ENCODE measurements around the gene SLX4IP. TPM values are rescaled to one million over a fixed set of nuclear protein-coding genes. Genes with fewer than 3 reads are reported as not detected.

Gene SLX4IP
- total RNA-seq, 1 donor from 2014 or later: 3.0 TPM

DNA sequence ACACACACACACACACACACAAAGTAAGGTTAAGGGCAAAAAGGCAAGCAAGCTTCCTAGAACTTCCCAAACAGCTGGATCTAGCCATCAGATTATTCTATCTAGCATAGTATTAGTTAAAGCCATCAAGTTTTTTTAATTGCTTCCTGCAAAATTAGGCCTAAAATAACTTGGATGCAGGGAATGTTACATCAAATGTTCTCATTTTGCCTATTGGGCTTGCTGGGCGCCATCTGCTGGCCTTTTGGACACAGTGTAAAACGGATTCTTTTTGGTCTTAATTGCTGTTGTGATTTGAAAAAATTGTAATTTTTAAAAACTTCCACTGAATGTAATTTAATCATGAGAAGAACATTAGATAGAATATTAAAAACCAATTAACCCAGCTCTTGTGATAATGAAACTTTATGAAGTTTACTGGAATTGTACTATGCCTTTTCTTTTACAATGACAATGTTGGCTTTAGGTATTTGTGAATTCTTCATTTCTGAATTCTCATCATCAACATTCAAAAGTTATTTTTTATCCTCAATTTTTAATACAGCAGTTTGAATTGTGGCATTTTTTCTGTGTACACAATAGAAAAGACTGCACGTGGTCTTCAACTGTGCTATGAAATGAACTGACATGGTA, 7.9 kb upstream of the SLX4IP start:
- DNase-seq (ENCODE audit: low spot score): peak; percentile 52
- ATAC-seq: peak; percentile 70

DNA sequence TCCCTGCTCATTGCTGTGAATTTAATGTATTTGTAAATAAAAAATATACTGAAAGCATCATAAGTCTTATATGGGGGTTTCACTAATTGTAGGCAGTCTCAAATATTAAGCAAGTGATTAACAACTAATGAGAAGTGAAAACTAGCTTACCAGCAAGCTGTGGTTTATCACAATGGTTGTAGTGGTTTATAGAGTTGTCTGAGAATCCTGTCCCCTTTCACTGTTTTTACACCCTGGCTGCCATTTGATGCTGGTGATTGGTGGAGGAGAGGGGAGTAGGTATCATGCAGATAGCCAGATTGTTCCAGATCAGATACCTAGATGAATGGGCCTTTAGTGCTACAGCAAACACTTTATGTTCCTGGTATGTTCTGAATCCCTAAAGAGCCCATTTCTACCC, 7.1 kb upstream of the SLX4IP start:
- DNase-seq (ENCODE audit: low spot score): no peak
- ATAC-seq: no peak

DNA sequence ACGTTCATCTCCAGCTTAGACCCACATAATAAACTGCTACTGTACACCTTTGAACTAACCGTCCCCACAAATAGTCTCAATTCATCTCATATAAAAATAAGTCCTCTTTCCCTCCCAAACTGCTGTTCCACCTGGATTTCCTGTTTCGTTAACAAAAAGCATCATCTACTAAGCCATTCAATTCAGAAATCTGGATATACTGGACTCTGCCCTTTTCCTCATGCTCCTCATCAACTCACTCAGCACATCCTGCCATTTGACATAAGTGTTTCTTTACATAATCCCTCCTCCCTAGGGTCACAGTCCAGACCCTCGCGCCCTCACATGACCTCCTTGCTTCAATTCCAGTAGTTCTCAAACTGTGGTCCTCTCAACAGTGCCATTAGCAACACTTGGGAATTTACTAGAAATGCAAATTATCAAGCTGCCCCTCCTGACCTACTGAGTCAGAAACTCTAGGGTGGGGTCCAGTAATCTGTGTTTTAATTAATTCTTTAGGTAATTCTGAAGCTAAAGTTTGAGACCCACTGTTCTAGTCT, 5.6 kb upstream of the SLX4IP start:
- ATAC-seq (no peak), DNase-seq (ENCODE audit: low spot score) (no peak)

DNA sequence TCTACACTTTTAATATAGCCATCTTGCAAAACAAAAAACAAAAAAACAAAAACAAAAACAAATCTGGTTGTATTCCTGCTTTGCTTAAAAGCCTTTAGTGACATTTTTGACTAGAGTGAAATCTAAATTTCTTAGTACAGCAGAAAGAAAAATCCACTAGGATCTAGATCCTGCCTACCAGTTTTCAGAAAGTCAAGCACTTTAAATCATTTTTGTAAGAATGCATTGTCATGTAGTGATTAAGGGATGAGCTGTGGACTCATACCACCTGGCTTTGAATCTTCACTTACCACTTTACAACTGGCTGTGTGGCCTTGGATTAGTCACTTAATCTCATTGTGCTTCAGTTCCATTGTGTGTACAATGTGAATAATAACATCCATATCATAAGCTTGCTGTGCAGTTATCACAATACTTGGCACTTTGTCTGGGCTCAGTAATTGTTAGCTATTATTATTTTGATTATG, 5.1 kb upstream of the SLX4IP start:
- ATAC-seq (no peak), DNase-seq (ENCODE audit: low spot score) (no peak)

DNA sequence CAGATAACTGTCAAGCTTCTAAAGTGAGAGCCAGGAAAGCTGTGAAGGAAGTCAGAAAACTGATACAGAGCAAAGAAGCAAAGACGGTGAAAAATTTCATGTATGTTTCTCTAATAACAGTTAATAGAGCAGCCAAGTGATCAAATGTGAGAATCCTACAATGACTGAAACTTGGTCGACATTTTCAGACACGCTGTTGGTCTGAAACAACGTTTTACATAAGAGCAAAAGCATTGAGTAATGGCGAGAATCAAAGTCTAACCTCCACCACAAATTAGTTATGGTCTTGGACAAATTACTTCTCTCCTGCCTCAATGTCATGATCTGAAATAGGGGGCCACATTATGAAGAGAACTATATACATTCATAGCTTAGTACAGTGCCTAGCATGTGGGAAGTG, 4.4 kb upstream of the SLX4IP start:
- DNase-seq (ENCODE audit: low spot score): no peak
- ATAC-seq: no peak

DNA sequence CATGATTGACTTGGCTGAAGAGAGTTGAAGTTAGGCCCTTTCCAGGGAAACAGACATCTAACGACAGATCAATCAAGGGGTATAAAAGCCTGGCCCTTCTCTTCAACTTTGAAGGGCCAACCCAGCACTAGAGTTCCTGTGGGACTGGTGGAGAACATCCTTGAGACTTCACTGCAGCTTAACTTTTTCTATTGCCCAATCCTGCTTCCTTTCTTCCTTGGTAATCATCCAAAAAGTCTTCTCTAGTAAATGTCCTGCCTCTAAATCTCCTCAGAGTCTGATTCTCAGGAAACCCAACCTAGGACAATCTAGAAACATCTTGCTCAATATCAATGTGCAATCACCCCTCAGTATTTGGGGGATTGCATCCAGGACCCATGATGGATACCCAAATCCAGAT, 3.0 kb upstream of the SLX4IP start:
- DNase-seq (ENCODE audit: low spot score): no peak
- no peak for ATAC-seq

DNA sequence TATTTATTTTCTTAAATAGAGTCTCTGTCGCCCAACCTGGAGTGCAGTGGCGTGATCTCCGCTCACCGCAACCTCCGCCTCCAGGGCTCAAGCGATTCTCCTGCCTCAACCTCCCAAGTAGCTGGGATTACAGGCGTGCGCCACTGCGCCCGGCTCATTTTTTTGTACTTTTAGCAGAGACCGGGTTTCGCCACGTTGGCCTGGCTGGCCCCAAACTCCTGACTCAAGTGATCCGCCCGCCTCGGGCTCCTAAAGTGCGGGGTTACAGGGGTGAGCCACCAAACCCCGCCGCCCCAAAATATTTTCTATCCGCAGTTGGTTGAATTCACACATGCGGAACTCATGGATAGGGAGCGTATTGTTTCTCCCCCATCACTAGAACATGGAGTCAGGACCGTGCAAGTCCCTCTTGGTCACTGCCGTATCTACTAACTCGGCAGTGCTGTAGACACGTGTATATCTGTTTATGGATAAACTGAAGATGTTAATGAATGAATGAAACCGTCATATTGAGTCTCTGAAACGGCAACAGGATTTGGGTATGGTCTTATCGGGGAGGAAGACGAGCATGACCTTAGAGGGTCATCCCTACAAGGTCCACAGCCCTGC, 2.0 kb upstream of the SLX4IP start:
- ATAC-seq: no peak
- no peak for DNase-seq (ENCODE audit: low spot score)

DNA sequence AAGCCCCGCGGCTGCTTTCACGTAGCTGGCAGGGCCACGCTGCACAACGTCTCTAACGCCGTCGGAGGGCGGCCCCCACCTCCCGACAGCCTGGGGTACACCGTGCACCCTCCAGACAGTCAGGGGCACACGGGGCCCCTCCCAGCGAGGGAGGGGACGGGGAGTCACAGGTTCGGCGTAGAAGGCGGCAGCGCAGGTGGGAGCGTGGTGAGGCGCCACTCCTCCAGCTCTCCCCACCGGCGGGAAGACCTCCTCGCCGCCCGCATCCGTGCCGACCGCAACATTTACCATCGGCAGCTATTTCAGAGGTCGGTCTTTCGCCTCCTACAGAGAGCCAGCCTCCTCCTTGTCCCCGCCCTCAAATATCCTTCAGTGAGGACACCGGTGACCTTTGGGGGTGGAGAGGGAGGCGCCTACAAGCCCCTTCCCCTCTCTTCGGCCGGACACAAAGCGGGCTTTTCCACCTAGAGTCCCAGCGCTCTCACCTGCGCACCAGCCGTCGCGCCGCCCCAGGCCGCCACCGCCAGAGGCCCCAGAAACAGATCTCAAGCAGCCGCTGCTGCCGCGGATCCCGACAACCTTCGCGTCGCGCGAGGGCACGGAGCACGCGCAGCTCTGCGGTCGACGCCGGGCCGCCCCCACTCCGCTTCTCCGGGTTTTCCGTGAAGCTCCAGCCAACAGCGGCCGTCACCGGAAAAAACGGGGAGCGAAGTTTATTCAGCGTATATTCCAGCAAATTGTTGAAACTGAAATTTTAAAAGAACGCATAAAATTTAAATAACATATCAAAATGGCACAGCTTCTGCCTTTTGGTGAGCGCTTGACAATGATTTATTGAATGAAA, 1.3 kb upstream of the SLX4IP start, which contains the start of gene MKKS:
Gene MKKS (minus strand): TSS at position 600 of the 844 bp plus-strand sequence. CDS start 20,708 bp downstream, outside the sequence.
- ATAC-seq (peak; percentile 81), DNase-seq (ENCODE audit: low spot score) (peak; percentile 92)

DNA sequence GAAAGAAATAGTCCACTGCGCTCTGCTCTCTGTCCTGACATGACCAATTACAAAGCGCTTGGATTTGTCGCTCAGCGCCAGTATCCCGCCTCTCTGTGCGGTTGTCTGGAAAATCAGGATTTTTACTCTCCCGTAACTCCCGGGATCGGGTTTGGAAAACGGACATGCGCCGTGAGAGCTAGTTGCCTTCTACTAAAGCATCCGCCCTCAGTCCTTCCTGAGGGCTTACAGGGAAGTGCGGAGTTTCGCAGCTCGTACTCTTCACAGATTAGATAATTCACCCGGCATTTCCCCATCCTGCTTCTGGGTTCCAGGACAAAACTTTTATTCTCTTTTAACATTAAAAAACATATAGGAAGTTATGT, 656 bp upstream of the SLX4IP start:
- peak; percentile 80 for ATAC-seq
- peak; percentile 96 for DNase-seq (ENCODE audit: low spot score)

DNA sequence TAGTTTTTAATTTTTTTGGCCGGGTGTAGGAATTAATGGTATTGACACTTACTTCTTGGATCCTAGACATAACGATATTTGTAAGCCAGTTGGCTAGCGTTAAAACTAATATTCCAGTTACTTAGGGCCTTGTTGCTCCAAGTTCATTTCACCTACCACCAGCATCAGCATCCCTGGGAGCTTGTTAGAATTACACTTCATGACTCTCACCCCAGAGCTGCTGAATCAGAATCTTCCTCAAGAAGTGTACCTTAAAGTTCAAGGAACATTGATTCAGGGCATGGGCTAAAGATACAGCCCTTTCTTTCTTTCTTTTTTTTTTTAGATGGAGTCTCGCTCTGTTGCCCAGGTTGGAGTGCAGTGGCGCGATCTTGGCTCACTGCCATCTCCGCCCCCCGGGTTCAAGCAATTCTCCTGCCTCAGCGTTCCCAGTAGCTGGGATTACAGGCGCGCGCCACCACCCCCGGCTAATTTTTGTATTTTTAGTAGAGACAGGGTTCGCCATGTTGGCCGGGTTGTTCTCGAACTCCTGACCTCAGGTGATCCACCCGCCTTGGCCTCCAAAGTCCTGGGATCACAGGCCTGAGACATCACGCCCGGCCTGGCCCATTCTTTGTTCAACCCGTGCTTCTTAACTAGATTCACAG, 1.1 kb downstream of the SLX4IP start:
- DNase-seq (ENCODE audit: low spot score) (no peak), ATAC-seq (no peak)

DNA sequence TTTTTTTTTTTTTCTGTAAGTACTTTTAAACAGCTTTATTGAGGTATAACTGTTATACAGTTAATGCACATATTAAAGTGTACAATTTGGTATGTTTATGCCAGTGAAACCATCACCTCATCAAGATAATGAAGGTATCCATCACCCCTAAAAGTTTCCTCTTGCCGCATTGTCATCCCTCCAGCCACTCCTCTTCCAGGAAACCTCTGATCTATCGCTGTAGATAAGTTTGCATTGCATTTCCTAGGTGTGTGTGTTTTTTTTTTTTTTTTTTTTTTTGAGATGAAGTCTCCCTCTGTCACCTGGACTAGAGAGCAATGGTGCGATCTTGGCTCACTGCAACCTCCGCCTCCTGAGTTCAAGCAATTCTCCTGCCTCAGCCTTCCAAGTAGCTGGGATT, 3.1 kb downstream of the SLX4IP start:
- ATAC-seq (no peak), DNase-seq (ENCODE audit: low spot score) (no peak)

DNA sequence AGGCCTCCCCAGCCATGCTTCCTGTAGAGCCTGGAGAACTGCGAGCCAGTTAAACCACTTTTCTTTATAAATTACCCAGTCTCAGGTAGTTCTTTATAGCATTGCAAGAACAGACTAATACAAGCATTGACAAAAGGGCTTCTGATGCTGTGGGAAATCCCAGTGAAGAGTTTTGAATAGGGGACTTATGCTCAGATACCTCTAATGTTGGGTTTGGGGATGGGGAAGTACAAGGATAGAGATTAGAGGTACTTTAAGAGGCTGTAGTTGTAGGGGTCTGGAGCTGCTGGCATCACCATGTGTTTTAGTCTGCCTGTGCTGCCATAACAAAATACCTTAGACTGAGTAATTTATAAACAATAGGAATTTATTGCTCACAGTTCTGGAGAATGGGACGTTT, 8.8 kb downstream of the SLX4IP start:
- ATAC-seq (no peak), DNase-seq (ENCODE audit: low spot score) (no peak)

DNA sequence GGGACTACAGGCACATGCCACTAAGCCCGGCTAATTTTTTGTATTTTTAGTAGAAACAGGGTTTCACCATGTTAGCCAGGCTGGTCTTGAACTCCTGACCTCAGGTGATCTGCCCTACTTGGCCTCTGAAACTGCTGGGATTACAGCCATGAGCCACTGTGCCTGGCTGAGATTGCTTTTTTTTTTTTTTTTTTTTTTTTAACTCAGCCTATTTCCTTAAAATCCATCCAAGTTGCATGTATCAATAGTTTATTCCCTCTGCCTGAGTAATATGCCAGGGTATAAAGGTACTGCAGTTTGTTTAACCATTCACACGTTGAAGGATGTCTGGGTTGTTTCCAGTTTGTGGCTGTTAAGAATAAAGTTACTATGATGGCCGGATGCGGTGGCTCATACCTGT, 10.7 kb downstream of the SLX4IP start:
- ATAC-seq: peak; percentile 70
- no peak for DNase-seq (ENCODE audit: low spot score)

DNA sequence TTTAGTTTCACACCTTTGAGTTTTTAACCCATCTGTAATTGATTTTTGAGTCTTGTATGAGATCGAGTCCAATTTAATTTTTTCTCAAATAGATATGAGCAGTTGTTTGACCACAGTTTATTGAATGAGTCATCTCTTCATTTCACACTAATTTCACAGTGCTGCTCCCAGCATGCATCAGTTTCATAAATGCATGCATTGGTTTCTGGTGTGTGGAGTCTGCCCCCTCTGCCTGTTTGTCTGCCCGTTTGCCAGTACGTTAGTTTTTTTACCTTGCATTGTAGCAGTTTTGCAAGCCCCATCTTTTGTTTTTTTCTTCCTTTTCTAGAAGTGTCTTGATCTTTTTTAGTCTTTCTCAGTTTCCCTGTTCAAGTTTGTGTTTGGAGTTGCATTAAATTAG, 11.9 kb downstream of the SLX4IP start:
- ATAC-seq (no peak), DNase-seq (ENCODE audit: low spot score) (no peak)

DNA sequence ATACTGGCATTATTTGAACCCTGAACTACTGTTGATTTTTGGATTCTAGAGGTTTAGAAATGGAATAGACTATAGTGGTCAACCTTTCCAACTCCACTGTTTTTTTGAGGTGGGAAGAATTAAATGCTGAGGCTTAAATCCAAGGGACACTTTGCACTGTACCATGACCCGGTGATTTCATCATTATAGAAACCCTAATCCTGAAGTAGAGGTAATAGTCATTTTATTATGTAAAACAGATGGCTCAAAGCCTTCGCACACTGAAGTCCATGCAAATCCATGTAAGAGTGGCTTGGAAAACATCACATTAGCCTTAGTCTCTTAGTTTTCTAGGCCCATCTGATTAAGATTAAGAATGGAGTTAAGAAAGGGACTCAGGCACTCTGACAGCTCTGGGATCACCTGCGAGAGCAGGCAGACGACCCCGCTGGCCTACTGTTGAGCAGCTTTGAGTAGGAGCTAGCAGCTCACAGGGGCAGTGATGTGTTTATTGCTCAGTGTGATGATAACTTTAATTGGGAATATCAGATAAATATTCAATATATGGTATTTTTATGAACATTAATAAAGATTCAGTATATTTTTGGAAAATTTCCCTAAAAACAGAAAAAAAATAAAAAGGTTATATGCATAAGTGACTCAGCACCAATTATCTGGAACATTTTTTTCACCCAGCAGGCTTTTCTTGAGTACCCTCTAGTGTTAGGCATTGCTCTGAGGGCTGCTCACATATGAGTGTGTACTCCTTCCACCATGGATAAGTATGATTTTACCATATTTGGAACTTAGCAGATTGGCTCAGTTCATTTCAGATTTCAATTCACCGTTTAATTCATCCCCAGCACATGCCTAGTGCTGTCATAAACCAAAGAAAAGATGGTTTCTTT, 13.4 kb downstream of the SLX4IP start:
- no peak for DNase-seq (ENCODE audit: low spot score)
- ATAC-seq: peak; percentile 81

DNA sequence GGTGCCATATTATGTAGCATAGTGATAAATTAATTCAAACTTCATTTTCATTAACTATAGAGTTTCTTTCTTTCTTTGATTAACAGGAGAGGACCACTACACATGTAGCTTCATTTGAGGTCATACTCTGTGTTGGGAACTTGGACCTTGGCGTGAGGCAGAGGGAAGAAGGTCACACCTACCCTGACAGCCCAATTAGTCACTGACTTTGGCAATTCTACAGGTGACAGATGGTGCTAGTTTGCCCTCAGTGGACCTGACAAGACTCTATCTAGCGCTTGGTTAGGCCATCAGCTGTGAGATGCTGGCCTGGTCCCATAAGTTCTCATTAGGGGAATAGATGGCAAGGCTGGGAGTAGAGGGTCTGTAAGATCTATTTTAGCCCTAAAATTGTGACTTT, 14.2 kb downstream of the SLX4IP start:
- ATAC-seq (no peak), DNase-seq (ENCODE audit: low spot score) (no peak)

DNA sequence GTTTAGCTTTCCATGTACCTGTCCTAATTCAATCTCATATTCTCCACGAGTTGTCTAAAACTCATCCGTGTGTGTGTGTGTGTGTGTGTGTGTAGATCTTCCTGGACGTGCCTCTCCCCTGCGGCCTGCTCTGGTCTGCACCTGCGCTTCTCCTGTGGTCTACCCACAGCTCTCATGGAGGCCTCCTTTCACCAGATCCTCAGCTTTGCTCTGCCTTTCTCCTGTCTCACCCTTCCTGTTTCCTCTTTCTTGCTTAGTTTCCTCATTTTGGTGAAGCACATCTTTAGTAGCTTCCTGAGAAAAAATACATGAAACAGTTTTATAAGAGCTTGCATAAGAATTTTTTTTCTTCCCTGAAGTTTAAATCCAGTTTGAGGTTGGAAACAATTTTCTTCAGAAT, 18.1 kb downstream of the SLX4IP start:
- peak; percentile 14 for ATAC-seq
- no peak for DNase-seq (ENCODE audit: low spot score)

DNA sequence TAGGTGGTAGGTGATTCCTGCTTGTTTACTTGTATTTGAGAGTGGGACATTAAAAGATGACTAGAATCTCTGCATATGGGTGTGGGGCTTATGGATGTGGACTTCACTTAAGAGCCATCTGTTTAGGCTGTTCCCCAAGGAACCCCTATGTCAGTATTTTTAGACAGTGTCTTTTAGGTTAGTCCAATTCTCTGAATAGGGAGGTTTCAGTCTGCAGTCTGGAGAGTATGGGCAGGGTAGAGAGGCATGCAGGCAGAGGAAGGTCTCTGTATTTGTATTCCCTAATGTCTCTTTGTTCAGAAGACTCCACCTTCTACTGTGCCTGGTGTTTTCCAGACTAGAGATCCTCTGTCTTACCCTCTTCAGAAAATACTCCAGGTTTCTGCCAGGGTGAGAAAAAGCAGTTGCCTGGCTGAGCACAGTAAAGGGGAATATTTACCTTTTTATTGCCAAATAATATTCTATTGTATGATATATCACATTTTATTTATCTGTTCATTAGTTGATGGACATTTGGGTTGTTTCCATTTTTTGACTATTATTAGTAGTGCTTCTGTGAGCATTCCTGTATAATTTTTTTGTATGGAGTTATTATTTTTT, 19.1 kb downstream of the SLX4IP start:
- no peak for ATAC-seq

DNA sequence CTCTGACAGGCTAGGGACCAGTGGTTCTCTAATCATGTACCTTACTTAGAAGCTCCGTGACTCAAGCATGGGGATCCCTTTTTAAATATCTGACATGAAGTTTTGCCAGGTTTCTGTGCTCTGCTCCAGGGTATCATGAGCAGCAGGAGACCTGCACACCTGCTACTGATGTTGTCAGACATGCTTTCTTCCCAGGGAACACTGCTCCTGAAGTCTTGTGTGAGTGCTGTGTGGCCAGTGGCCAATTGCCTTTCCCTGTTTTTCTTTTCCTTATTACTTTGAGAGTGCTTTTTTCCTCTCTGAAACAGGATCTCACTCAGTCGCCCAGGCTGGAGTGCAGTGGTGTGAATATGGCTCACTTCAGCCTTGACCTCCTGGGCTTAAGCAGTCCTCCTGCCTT, 26.4 kb downstream of the SLX4IP start:
- ATAC-seq: no peak
- DNase-seq (ENCODE audit: low spot score): no peak

More for the DNA sequence above, 19.1 kb downstream of the SLX4IP start:
- no peak for DNase-seq (ENCODE audit: low spot score)

DNA sequence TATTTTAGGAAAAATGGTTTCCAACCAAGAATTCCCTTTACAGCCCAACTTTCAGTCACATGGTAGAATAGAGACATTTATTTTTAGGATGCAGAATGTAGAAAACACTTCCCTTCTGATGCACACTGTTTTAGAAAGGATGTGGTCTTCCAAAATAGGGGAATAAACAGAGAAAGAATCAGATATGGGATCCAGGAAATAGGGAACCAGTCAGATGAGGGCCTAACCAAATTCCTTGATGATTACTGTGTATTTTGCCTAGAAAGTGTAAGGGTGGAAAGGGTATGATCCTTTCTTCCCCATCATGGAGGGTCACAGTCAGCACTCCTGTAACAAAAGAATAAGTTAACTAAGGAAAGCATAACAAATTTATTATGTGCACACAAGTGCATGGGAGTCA, 27.4 kb downstream of the SLX4IP start:
- DNase-seq (ENCODE audit: low spot score): no peak
- no peak for ATAC-seq

Data from left lobe of liver (tissue), 2 donors.